Cardiac fibroblast (primary cell): ENCODE data around the gene MTHFD2.
"Not testable (repeated sequence)": the region's sequence is repeated elsewhere in the genome, so short reads cannot be mapped to it uniquely, and the experiment has no call there.

ENCODE experiments used
- DNase-seq, 2 donors: peaks; one replicate each; pipeline versions ENCODE4 v3.0.0 to v3.0.0-alpha.2; 2010; ENCODE audit warnings: low read depth in 2 of 2
- H3K4me3 ChIP-seq, 2 donors: replicated peaks in 1 of 2; 1 replicate in 1 of 2; 2 replicates in 1 of 2; pipeline ENCODE4 v1.5.1; 2011; ENCODE audit warnings: low read depth in 2 of 2, low read length in 2 of 2, mild to moderate bottlenecking in 2 of 2, moderate library complexity in 1 of 2
- CTCF ChIP-seq: IDR thresholded peaks from one replicate; pipeline ENCODE4 v1.5.1; 2011; ENCODE audit warnings: low read depth, mild to moderate bottlenecking, low read length, inconsistent platforms

MTHFD2 gene

GRCh38 chr2:74181739-74182138 lies 16.7 kb upstream of the MTHFD2 start:
- no peak for DNase-seq
- TF ChIP-seq CTCF, result no peak
- H3K4me3 ChIP-seq, result no peak overlapping the region

- no peak for TF ChIP-seq CTCF
- H3K4me3 ChIP-seq, result no peak overlapping the region
- no peak for DNase-seq
Measured at GRCh38 chr2:74183878-74184277, 14.5 kb upstream of the MTHFD2 start.

- DNase-seq, result no peak
- TF ChIP-seq CTCF, result no peak
- no peak overlapping the region for H3K4me3 ChIP-seq
Measured at GRCh38 chr2:74186038-74186437, 12.4 kb upstream of the MTHFD2 start.

GRCh38 chr2:74186706-74187105 lies 11.7 kb upstream of the MTHFD2 start:
- not testable (repeated sequence) for DNase-seq, H3K4me3 ChIP-seq

GRCh38 chr2:74188018-74188601 lies 10.3 kb upstream of the MTHFD2 start:
- DNase-seq, result peak; percentile 54 to 59
- no peak for TF ChIP-seq CTCF
- H3K4me3 ChIP-seq, result no peak overlapping the region

- no peak for TF ChIP-seq CTCF
- no peak overlapping the region for H3K4me3 ChIP-seq
Measured at GRCh38 chr2:74188696-74189095, 9.7 kb upstream of the MTHFD2 start.

GRCh38 chr2:74191596-74192380 lies 6.6 kb upstream of the MTHFD2 start:
- no peak overlapping the region for H3K4me3 ChIP-seq
- no peak for DNase-seq
- TF ChIP-seq CTCF, result no peak

More at GRCh38 chr2:74188696-74189095, 9.7 kb upstream of the MTHFD2 start:
- DNase-seq, result no peak
